MM.1S (cell line): Measurements from ENCODE around the gene RASGEF1C.

Experiments used
- EZH2phosphoT487 ChIP-seq: fragments of 300-600 bp; sonication (generic); IDR thresholded peaks from 2 replicates; pipeline ENCODE4 v1.6.1; 2018; ENCODE audit warnings: antibody characterized with exemption, low read length
- TF ChIP-seq, protein P1 (sequence below): fragments of 300-600 bp; sonication (generic); IDR thresholded peaks from 2 replicates; pipeline ENCODE4 v1.5.1; 2016; ENCODE audit warnings: antibody characterized with exemption, low read length, mixed read lengths

DNA sequence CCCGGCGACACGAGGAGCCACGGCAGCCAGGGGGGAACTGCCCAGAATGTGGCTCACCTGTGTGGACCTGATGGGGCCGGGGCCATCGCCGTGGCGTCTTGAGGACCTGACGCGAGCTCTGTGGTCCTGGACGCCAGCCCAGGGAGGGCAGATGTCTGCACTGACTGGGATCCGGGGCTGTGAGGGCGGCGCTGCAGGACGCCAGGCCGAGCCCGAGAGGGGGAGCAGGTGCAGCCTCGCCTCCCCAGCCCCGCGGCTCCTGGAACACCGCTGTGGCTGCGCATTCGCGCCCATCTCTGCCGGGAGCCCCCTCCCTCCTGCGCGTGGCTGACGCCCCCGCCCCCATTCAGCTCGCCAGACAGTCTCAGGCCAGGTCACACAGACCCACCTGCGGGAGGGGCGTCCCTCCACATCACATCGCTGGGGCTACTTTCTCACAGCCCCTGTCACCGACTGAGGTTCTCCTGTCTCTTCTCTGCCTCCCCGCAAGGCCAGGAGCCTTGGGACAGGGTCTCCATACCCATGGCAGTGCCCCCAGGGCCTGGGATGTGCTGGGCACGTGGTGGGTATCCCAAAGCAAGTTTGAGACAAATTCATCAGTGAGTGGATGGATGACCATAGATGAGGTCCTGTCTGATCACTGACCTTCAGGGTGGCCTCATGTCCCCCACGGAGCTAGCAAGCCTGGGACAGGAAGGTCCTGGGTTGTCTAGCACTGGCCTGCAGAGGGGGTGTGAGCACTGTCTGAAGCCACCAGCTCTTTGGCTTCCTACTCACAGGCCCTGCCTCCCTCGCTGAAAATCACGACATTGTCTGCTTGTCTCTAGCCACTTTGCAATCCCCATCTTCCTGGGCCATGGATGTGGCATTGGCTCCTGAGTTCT lies 47.3 kb downstream of the RASGEF1C start:
- TF ChIP-seq, protein P1, sequence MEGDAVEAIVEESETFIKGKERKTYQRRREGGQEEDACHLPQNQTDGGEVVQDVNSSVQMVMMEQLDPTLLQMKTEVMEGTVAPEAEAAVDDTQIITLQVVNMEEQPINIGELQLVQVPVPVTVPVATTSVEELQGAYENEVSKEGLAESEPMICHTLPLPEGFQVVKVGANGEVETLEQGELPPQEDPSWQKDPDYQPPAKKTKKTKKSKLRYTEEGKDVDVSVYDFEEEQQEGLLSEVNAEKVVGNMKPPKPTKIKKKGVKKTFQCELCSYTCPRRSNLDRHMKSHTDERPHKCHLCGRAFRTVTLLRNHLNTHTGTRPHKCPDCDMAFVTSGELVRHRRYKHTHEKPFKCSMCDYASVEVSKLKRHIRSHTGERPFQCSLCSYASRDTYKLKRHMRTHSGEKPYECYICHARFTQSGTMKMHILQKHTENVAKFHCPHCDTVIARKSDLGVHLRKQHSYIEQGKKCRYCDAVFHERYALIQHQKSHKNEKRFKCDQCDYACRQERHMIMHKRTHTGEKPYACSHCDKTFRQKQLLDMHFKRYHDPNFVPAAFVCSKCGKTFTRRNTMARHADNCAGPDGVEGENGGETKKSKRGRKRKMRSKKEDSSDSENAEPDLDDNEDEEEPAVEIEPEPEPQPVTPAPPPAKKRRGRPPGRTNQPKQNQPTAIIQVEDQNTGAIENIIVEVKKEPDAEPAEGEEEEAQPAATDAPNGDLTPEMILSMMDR, result no peak
- TF ChIP-seq EZH2phosphoT487, result no peak
